Measurements from ENCODE around the gene TMTC4.

DNA sequence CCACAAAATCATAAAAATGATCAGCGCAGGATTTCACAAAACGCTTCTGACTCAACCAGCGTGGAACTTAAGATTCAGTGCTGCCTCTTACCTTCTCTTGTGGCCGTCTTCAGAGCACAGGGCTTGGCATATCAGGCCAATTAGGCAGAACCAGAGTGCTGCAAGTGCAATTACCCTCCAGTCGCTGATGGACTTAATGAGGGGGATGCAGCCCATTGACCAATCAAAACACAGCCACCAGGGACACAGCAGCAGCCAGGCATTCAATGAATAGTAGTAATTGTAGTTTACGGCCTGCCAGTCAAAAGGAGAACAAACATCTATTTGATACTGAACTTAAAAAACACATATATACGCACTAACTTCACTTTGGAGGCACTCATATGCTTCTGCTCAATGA is 38.2 kb downstream of the TMTC4 start:
- no peak for TF ChIP-seq CTCF (conservative IDR thresholded peaks at IDR 0.05; ENCODE audit: low read depth, low read length)
- TF ChIP-seq EZH2 (IDR thresholded peaks at IDR 0.05; ENCODE audit: low read length, unreplicated experiment) = no peak
- TF ChIP-seq EZH2phosphoT487 (IDR thresholded peaks at IDR 0.05; ENCODE audit: borderline replicate concordance, low read length) = no peak

Data from PC-3 (cell line).